Measurements from ENCODE around the gene PTAR1. TPM values are rescaled to one million over a fixed set of nuclear protein-coding genes. Genes with fewer than 3 reads are reported as not detected.

PTAR1 gene
- total and polyA plus RNA-seq, 11 donors = 5.8 to 37.4 (median 23.7) TPM

DNA sequence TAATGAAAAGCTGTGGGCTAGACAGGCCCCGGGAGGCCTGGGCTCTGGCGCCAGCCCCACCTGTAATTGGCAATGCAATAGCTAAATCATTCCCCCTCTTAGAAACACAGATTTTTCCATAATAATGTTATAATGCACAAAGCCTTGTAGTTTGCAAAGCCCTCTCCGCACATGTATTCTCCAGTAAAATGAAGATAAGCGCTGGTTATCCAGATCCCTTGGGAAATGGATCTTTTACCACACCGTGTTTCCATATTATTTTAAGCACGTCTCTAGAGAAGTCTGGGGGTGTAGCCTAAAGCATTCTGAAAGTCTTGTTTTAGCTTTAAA is 86.5 kb downstream of the PTAR1 start:
- WGBS, 4 donors = 34 to 46% (median 44%) methylated on average over 6 of the region's 6 CpGs
- intact Hi-C loops (cut with DNase I) = loop anchor here in 9 of 10 donors (1.0 to 10.0 kb wide), 9 partner anchors 84 to 248 kb away; partner anchors contain the start of gene PTAR1 (in 1 of the 9)

DNA sequence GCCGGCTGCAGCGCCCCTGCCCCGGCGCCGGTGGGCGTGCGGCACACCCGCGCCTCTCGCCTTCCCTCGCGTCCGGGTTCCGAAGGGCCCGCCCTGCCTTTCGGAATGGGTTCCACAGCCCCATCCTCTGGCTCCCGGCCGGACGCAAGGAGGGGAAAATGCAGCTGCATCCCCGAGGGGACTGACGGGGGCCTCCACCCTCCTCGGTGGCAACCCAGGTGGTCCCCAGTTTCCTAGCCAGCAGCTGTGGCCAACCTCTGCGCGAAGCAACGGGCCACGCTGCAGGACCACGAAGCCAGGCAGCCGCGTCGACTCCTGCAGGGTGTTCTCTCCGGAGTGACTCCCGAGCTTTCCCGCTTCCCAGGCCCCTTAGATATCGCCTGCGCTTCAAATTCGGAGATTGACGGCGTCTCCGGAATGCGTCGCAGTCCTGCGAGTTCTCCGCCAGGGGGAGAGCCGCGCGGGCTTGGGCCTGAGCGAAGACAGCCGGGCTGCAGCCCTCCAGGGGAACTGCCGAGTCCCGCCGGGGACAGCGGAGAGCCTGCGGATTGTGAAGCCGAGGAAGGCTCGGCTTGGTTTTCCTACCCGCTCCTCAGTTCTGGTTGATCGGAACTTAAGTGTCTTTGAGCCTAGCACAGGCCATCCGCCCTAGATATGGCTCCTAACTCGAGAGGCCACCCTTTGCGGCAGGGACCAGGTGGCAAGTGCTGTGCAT is 87.1 kb downstream of the PTAR1 start:
- TF ChIP-seq, protein P1, sequence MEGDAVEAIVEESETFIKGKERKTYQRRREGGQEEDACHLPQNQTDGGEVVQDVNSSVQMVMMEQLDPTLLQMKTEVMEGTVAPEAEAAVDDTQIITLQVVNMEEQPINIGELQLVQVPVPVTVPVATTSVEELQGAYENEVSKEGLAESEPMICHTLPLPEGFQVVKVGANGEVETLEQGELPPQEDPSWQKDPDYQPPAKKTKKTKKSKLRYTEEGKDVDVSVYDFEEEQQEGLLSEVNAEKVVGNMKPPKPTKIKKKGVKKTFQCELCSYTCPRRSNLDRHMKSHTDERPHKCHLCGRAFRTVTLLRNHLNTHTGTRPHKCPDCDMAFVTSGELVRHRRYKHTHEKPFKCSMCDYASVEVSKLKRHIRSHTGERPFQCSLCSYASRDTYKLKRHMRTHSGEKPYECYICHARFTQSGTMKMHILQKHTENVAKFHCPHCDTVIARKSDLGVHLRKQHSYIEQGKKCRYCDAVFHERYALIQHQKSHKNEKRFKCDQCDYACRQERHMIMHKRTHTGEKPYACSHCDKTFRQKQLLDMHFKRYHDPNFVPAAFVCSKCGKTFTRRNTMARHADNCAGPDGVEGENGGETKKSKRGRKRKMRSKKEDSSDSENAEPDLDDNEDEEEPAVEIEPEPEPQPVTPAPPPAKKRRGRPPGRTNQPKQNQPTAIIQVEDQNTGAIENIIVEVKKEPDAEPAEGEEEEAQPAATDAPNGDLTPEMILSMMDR (IDR thresholded peaks at IDR 0.05) = peak; percentile 76 to 97 (median 86)
- no peak for TF ChIP-seq POLR2A (IDR thresholded peaks at IDR 0.05)
- H3K27me3 ChIP-seq = no peaks in the 10 kb centered on the region
- H3K4me1 ChIP-seq = peaks cover 0 to 27% (median 8%) of the 10 kb centered on the region in 12 donors
- intact Hi-C loops (cut with DNase I) = loop anchor here in 9 of 10 donors (1.0 to 10.0 kb wide), 9 partner anchors 85 to 248 kb away; partner anchors contain the start of gene PTAR1 (in 1 of the 9)
- peak overlapping the region; percentile 35 to 89 (median 80) for H3K27ac ChIP-seq
- DNase-seq (peak; percentile 83 to 92 (median 85)), ATAC-seq (peak; percentile 87 to 93 (median 92))
- peak overlapping the region; percentile 48 to 99 (median 82) for H3K4me3 ChIP-seq
- WGBS, 4 donors = 0 to 2% (median 1%) methylated on average over 26 to 60 of the region's 60 CpGs
- H3K36me3 ChIP-seq = no peaks in the 10 kb centered on the region
- no peaks in the 10 kb centered on the region for H3K9me3 ChIP-seq

More for the DNA sequence above, 86.5 kb downstream of the PTAR1 start:
- Histone ChIP-seq H3K27ac (peak overlapping the region; percentile 35 to 89 (median 80)), H3K4me1 (peaks cover 0 to 27% (median 8%) of the 10 kb centered on the region in 12 donors), H3K36me3 (no peaks in the 10 kb centered on the region), H3K27me3 (no peaks in the 10 kb centered on the region), H3K9me3 (no peaks in the 10 kb centered on the region), H3K4me3 (peak overlapping the region; percentile 48 to 99 (median 82))
- DNase-seq (no peak), ATAC-seq (peak in 1 of 4 donors; percentile 3)
- TF ChIP-seq, protein P1 (IDR thresholded peaks at IDR 0.05) = no peak
- no peak for TF ChIP-seq POLR2A (IDR thresholded peaks at IDR 0.05)

DNA sequence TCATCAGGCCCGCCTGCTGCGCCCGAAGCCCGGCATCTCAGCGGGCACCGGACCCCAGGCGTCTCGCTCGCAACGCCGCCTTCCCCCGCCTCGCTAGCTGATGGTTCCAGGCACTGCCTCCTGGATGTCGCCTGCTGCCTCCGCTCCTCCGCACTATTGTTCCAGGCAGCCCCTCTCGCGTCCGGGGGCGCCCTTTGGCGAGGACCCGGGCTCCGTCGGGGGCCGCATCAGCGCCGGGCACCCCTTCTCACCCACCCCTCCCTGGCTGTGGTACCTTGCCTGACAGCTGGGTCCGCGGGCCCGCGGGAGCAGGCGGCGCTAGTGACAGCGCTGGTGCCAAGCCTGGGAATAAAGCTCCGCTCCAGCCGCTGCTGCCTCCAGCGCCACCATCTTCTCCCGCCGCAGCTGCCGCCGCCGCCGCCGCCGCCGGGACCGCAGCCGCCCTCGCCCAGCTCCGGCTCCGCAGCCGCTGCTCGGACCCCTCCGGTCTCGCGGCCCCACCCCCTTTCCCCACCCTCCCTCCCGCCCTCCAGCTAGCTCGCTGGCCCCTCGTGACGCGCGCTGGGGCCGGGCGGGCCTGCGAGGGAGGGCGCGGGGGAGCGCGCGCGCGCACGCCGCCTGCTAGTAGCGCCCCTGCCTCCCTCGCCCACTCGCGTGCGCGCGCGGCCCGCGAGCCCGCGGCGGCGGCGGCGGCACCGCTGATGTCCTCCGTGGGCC is 87.8 kb downstream of the PTAR1 start, which contains the start of gene APBA1:
Gene APBA1, minus strand, starts transcription at position 493 of the 717 bp plus-strand sequence.
- 0 to 1% (median 0%) methylated on average over 18 to 92 of the region's 92 CpGs for WGBS, 4 donors
- H3K4me3 ChIP-seq = peak within 1 kb of the TSS; percentile 48 to 99 (median 82)
- DNase-seq = peak; percentile 57 to 83 (median 81)
- H3K4me1 ChIP-seq = peaks cover 0 to 27% (median 8%) of the 10 kb centered on the region in 12 donors
- H3K27ac ChIP-seq = peak within 1 kb of the TSS; percentile 35 to 89 (median 80)
- no peaks in the 10 kb centered on the region for H3K36me3 ChIP-seq
- peak; percentile 50 to 87 (median 79) for ATAC-seq
- H3K27me3 ChIP-seq = no peaks in the 10 kb centered on the region
- TF ChIP-seq, protein P1 (IDR thresholded peaks at IDR 0.05) = peak in 4 of 12 donors; percentile 6 to 24 (median 14)
- TF ChIP-seq POLR2A (IDR thresholded peaks at IDR 0.05) = peak in 1 of 2 donors; percentile 25
- intact Hi-C loops (cut with DNase I) = loop anchor here in 9 of 10 donors (2.0 to 10.0 kb wide), 8 partner anchors 85 to 247 kb away; partner anchors contain the start of gene PTAR1 (in 1 of the 9)
- H3K9me3 ChIP-seq = no peaks in the 10 kb centered on the region
